Heart left ventricle (tissue), 16 donors: ENCODE data around the gene BBOF1. TPM values are rescaled to one million over a fixed set of nuclear protein-coding genes. Genes with fewer than 3 reads are reported as not detected.

Experiments used
- ATAC-seq, 4 donors: fragments of 200-7000 bp; cut with Tn5 transposase; one replicate each; pipeline ENCODE4 v1.9.1; 2020 to 2022; ENCODE audit warnings: moderate library complexity in 4 of 4, mild to moderate bottlenecking in 3 of 4, moderate number of reproducible peaks in 1 of 4
- DNase-seq, 5 donors: peaks; one replicate each; pipeline ENCODE4 v3.0.0-alpha.2; 2020
- H3K27ac ChIP-seq, 12 donors: fragments of 200-600 bp; sonication (generic) in 4 of 12; one replicate each; pipeline versions ENCODE4 v1.5.0 to v1.8.0; 2016 to 2022; ENCODE audit warnings: mild to moderate bottlenecking in 2 of 12
- H3K27me3 ChIP-seq, 9 donors: fragments of 200-600 bp; sonication (generic) in 2 of 9; one replicate each; pipeline versions ENCODE4 v1.5.1 to v1.8.0; 2016 to 2022; ENCODE audit warnings: mild to moderate bottlenecking in 3 of 9
- H3K36me3 ChIP-seq, 9 donors: fragments of 200-600 bp; sonication (generic) in 2 of 9; one replicate each; pipeline versions ENCODE4 v1.5.0 to v1.8.0; 2018 to 2022; ENCODE audit warnings: mild to moderate bottlenecking in 2 of 9
- H3K4me1 ChIP-seq, 12 donors: fragments of 200-600 bp; sonication (generic) in 4 of 12; one replicate each; pipeline versions ENCODE4 v1.5.0 to v1.8.0; 2016 to 2022; ENCODE audit warnings: mild to moderate bottlenecking in 3 of 12
- H3K4me3 ChIP-seq, 12 donors: fragments of 200-600 bp; sonication (generic) in 4 of 12; one replicate each; pipeline versions ENCODE4 v1.5.0 to v1.8.0; 2017 to 2022; ENCODE audit warnings: mild to moderate bottlenecking in 9 of 12, moderate library complexity in 4 of 12
- H3K9me3 ChIP-seq, 12 donors: fragments of 200-600 bp; sonication (generic) in 4 of 12; one replicate each; pipeline versions ENCODE4 v1.5.0 to v1.8.0; 2016 to 2022; ENCODE audit warnings: mild to moderate bottlenecking in 1 of 12
- CTCF ChIP-seq, 12 donors: fragments of 200-600 bp; sonication (generic) in 4 of 12; IDR thresholded peaks; one replicate each; pipeline versions ENCODE4 v1.5.0 to v1.8.0; 2018 to 2022; ENCODE audit warnings: antibody characterized with exemption in 12 of 12, mild to moderate bottlenecking in 5 of 12
- POLR2A ChIP-seq, 2 donors: fragments of 450-650 bp; IDR thresholded peaks; one replicate each; pipeline ENCODE4 v1.6.1; 2017; ENCODE audit warnings: antibody characterized with exemption in 2 of 2, mild to moderate bottlenecking in 2 of 2, moderate library complexity in 2 of 2
- WGBS, 4 donors: extraction: QIAGEN DNeasy Blood & Tissue Kit in 2 of 4; methylation state at CpG; one replicate each; pipeline versions ENCODE4 v1.1.5 to v1.1.7; 2013 to 2018; 5-methylcytosine and 5-hydroxymethylcytosine counted together
- intact Hi-C, 10 donors: fragments of 100-400 bp; cut with DNase I; formaldehyde crosslinking; loops; one replicate each; pipeline versions ENCODE4 v1.11.1 to v1.14.2; 2022
- polyA plus RNA-seq, 2 donors: library from polyadenylated mRNA; stranded (reverse); fragments of 200-250 nt; gene quantifications; one replicate each; pipeline ENCODE4 v1.2.3, GENCODE V29; 2013
- total RNA-seq, 9 donors: library from RNA; depleted of rRNA in 2 of 9; stranded (reverse); fragments of >200 nt in 2 of 9; fragmentation: NEBNext Ultra II Directional in 3 of 9; extraction: Animal tissue kit (Norgen Biotek cat#: 25700) in 3 of 9; gene quantifications; one replicate each; pipeline versions ENCODE4 v1.1.0 to v1.2.4, GENCODE V29; 2016 to 2023
- donor health status: ischemic (EF 13 %, LVEDD 7.1; RV severe dilation, severe dysfunction).
- donor health status: healthy with polysubstance abuse.
- donor health status: DM: no; HTN: yes; CAD: no.
- donor health status: DM: no; HTN: no; CAD: no.
- donor health status: ischemic (EF 25% LVEDD 6.9; RV normal size, moderate dysfunction).
- donor health status: ischemic (EF 25% LVEDD 5.7; RV mildly dilated, moderate dysfunction).
- donor health status: healthy.
- donor health status: DM: yes; HTN: yes; CAD: no.
- donor health status: ischemic (EF 35%, LVEDD 5.7; RV mildly dilated, moderate dysfunction).
- donor health status: nonischemic (EF 11% LVEDD 7.7; RV severe dilation, severe dysfunction).
- donor health status: DM: yes; HTN: yes; CAD: no.
- donor health status: PGD.
- donor health status: ischemic (EF 29% LVEDD 5.4; RV normal size, mild dysfunction).
- donor health status: nonischemic (EF 23%, LVEDD 6.1; RV moderate dilation, normal function).

Gene BBOF1
- total and polyA plus RNA-seq, 11 donors = 2.1 to 8.9 (median 4.0) TPM

- ATAC-seq = no peak
- intact Hi-C loops = no loop called here
- H3K27me3 ChIP-seq = no peaks in the 10 kb centered on the region
- no peak overlapping the region for H3K27ac ChIP-seq
- H3K4me3 ChIP-seq = no peak overlapping the region
- peaks cover 0 to 39% (median 0%) of the 10 kb centered on the region in 9 donors for H3K36me3 ChIP-seq
- TF ChIP-seq CTCF (IDR thresholded peaks at IDR 0.05) (peak; percentile 52 to 73 (median 66)), POLR2A (IDR thresholded peaks at IDR 0.05) (no peak)
- no peaks in the 10 kb centered on the region for H3K4me1 ChIP-seq
- 66 to 70% (median 68%) methylated on average over 3 of the region's 3 CpGs for whole genome bisulfite sequencing, 4 donors
- no peak for DNase-seq
- H3K9me3 ChIP-seq = no peaks in the 10 kb centered on the region
Observed at GRCh38 chr14:74038020-74038859, 19.1 kb downstream of the BBOF1 start.

GRCh38 chr14:74042296-74042695, 23.1 kb downstream of the BBOF1 start:
- no peak for ATAC-seq
- no peaks in the 10 kb centered on the region for H3K9me3 ChIP-seq
- H3K27me3 ChIP-seq = no peaks in the 10 kb centered on the region
- H3K27ac ChIP-seq = no peak overlapping the region
- H3K4me3 ChIP-seq = no peak overlapping the region
- intact Hi-C loops = loop anchor here in 1 of 10 donors (2.0 kb wide), 1 partner anchor 37 kb away; no protein-coding TSS in a partner anchor
- H3K4me1 ChIP-seq = no peaks in the 10 kb centered on the region
- DNase-seq = no peak
- 47 to 80% (median 65%) methylated on average over 2 of the region's 2 CpGs for WGBS, 4 donors
- peaks cover 0 to 36% (median 0%) of the 10 kb centered on the region in 9 donors for H3K36me3 ChIP-seq
- TF ChIP-seq CTCF (IDR thresholded peaks at IDR 0.05) = no peak
- TF ChIP-seq POLR2A (IDR thresholded peaks at IDR 0.05) = no peak

- DNase-seq = no peak
- TF ChIP-seq CTCF (IDR thresholded peaks at IDR 0.05) (no peak), POLR2A (IDR thresholded peaks at IDR 0.05) (no peak)
- H3K36me3 ChIP-seq = peaks cover 0 to 52% (median 4%) of the 10 kb centered on the region in 9 donors
Observed at GRCh38 chr14:74045522-74045921, 26.4 kb downstream of the BBOF1 start.

GRCh38 chr14:74048281-74048680, 29.1 kb downstream of the BBOF1 start:
- no peak overlapping the region for H3K4me3 ChIP-seq
- H3K9me3 ChIP-seq = no peaks in the 10 kb centered on the region
- no peak overlapping the region for H3K27ac ChIP-seq
- WGBS, 4 donors = 57 to 68% (median 66%) methylated on average over 3 of the region's 3 CpGs
- H3K4me1 ChIP-seq = peaks cover 0 to 8% (median 0%) of the 10 kb centered on the region in 12 donors
- TF ChIP-seq POLR2A (IDR thresholded peaks at IDR 0.05) = no peak
- TF ChIP-seq CTCF (IDR thresholded peaks at IDR 0.05) = no peak
- ATAC-seq (no peak), DNase-seq (no peak)
- H3K36me3 ChIP-seq = peaks cover 0 to 33% (median 4%) of the 10 kb centered on the region in 9 donors
- intact Hi-C loops = no loop called here
- H3K27me3 ChIP-seq = no peaks in the 10 kb centered on the region

More at GRCh38 chr14:74045522-74045921, 26.4 kb downstream of the BBOF1 start:
- intact Hi-C loops = no loop called here
- no peak for ATAC-seq
- Histone ChIP-seq H3K4me3 (no peak overlapping the region), H3K9me3 (no peaks in the 10 kb centered on the region), H3K27me3 (no peaks in the 10 kb centered on the region), H3K4me1 (peaks cover 0 to 8% (median 0%) of the 10 kb centered on the region in 12 donors), H3K27ac (no peak overlapping the region)
- 96 to 97% (median 97%) methylated on average over 4 of the region's 4 CpGs for WGBS, 4 donors
